Thyroid gland (tissue), 4 donors: ENCODE results near the gene TAF3.

Experiments
- CTCF ChIP-seq, 6 experiments: fragments of 200-600 bp in 3 of 6; fragments of 450-650 bp in 3 of 6; sonication (generic) in 3 of 6; IDR thresholded peaks; one replicate each; pipeline ENCODE4 v1.5.1; 2016 to 2019; ENCODE audit warnings: antibody characterized with exemption in 6 of 6, mild to moderate bottlenecking in 2 of 6, inconsistent platforms in 1 of 6, moderate library complexity in 1 of 6
- POLR2A ChIP-seq, 2 donors: fragments of 450-650 bp; IDR thresholded peaks; one replicate each; pipeline ENCODE4 v1.6.1; 2017; ENCODE audit warnings: antibody characterized with exemption in 2 of 2, mild to moderate bottlenecking in 2 of 2, moderate library complexity in 1 of 2

GRCh38 chr10:8048281-8049008, 230.1 kb downstream of the TAF3 start:
- no peak for TF ChIP-seq POLR2A (IDR thresholded peaks at IDR 0.05)
- TF ChIP-seq CTCF (IDR thresholded peaks at IDR 0.05), result no peak
